Measurements from ENCODE around the gene TRAK1. TPM values are rescaled to one million over a fixed set of nuclear protein-coding genes. Genes with fewer than 3 reads are reported as not detected.
A peak's percentile ranks its signal among the peaks of the same experiment; 100 is the strongest.

Gene TRAK1
- total and polyA plus RNA-seq, 2 of the 4 experiments (the other 2 are of a cell fraction): 25.6 to 28.1 TPM

DNA sequence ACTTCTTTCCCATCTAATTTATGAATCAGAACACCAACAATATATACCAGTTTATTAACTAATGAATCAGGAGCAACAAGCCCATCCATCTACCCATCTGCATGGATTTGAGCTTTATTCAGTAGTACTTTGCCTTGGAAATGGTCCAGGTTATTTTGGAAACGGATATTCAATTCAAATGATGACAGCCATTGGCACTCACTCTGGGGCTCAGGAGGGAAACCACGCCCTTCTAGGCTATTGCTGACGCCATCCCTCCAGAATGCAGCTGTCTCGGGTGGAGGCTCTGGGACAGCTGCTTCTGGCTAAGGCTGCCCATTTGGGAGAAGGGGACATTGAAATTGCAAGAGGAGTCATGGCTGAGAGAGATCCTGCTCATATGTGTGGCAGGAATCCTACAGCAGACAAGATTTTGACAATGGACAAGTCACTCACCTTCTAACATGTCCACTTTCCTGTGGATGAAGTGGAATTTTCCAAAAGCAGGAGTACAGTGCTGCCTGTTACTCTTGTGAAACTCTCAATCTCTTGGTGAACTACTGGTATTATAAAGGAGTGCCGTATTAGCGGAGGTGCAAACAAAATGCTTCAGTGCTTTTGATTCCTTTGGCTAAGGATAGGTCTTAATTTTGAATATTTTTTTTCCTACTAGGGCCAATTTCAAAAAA lies 29.3 kb upstream of the TRAK1 start:
- H3K79me1 ChIP-seq (ENCODE audit: low read depth in 1 of 2, low read length in 2 of 2): peaks cover 30 to 70% of the 10 kb centered on the region in 2 experiments; a peak in 3 of 4 replicates
- peaks cover 13% of the 10 kb centered on the region for H3K4me1 ChIP-seq (ENCODE audit: control insufficient read depth, insufficient read depth, low read length)
- peak overlapping the region; percentile 93 for H2BK5ac ChIP-seq (ENCODE audit: low read depth, low read length, poor library complexity, severe bottlenecking)
- WGBS, 2 experiments (ENCODE audit: extremely low coverage in 2 of 2, insufficient read length in 1 of 2): 0% methylated on average over 3 of the region's 6 CpGs; no CpG with 5 or more reads in 1 of the 2 experiments
- BruUV-seq (replicated peaks): no TSS peak
- peak overlapping the region; percentile 25; the same call in 1 of the 2 replicates for H3K18ac ChIP-seq (ENCODE audit: low read depth, low read length)
- peak overlapping the region; percentile 14 to 96; a peak in 2 of 4 replicates for H4K8ac ChIP-seq (ENCODE audit: low read depth in 2 of 2, low read length in 2 of 2)
- H3K27ac ChIP-seq (ENCODE audit: insufficient read depth, low read length): peak overlapping the region; percentile 45; the same call in 1 of the 2 replicates
- H2BK120ac ChIP-seq (ENCODE audit: low read depth, low read length): peak overlapping the region; percentile 93
- H3K9me1 ChIP-seq (ENCODE audit: insufficient read depth, low read length): peaks cover 33% of the 10 kb centered on the region
- H2AK5ac ChIP-seq (ENCODE audit: low read depth, low read length): peak overlapping the region; percentile 84
- H3K36me3 ChIP-seq (ENCODE audit: control insufficient read depth, insufficient read depth, low read length): no peaks in the 10 kb centered on the region
- CTCF ChIA-PET: interaction anchor here (0.6 to 1.1 kb wide), 2 partner anchors 38 to 43 kb away, joined by 3 read pairs; no protein-coding TSS in a partner anchor
- peak overlapping the region; percentile 56 for H2AFZ ChIP-seq (replicated peaks; ENCODE audit: low read length, poor library complexity)
- ATAC-seq (ENCODE audit: low read depth) (peak; percentile 93), DNase-seq (peak; percentile 90)
- peak overlapping the region; percentile 91 for H2BK15ac ChIP-seq (ENCODE audit: low read depth, low read length)
- H3K4me3 ChIP-seq (ENCODE audit: insufficient read depth, low read depth, low read length): no peak overlapping the region
- H4K5ac ChIP-seq (ENCODE audit: low read depth, low read length): peak overlapping the region; percentile 28; the same call in 1 of the 2 replicates
- in situ Hi-C loops (cut with MboI; ENCODE audit: low sequenced_read_pairs) (no loop called here), intact Hi-C loops (cut with micrococcal nuclease) (loop anchor here (2.0 kb wide), 1 partner anchor 25 kb away; no protein-coding TSS in a partner anchor), dilution Hi-C loops (cut with HindIII; ENCODE audit: low sequenced_read_pairs, unreplicated experiment) (no loop called here)
- peak overlapping the region; percentile 97 for H4K91ac ChIP-seq (ENCODE audit: insufficient read depth, low read depth, low read length)
- H3K9ac ChIP-seq (ENCODE audit: low read depth, low read length): no peak overlapping the region
- H2AK9ac ChIP-seq (replicated peaks; ENCODE audit: low read depth, low read length, poor library complexity): peak overlapping the region; percentile 87
- peak overlapping the region; percentile 95 for H3K4ac ChIP-seq (ENCODE audit: low read depth, low read length)
- POLR2A ChIA-PET (ENCODE audit: unreplicated experiment): no interaction called here
- no peaks in the 10 kb centered on the region for H4K20me1 ChIP-seq (ENCODE audit: insufficient read depth, low read length)
- H3K4me2 ChIP-seq (ENCODE audit: low read depth, low read length): peak overlapping the region; percentile 27; the same call in 1 of the 2 replicates
- H2BK20ac ChIP-seq (ENCODE audit: low read depth, low read length): peak overlapping the region; percentile 95
- peak overlapping the region; percentile 78 for H3K23ac ChIP-seq (ENCODE audit: low read depth, low read length)
- peak overlapping the region; percentile 90 for H3K14ac ChIP-seq (replicated peaks; ENCODE audit: low read depth, low read length)
- no peaks in the 10 kb centered on the region for H3K9me3 ChIP-seq (ENCODE audit: control insufficient read depth, insufficient read depth, low read length)
- TF ChIP-seq RFX5 (IDR thresholded peaks at IDR 0.05; ENCODE audit: low read depth, low read length): no peak
- TF ChIP-seq CEBPB (IDR thresholded peaks at IDR 0.05; ENCODE audit: low read depth, low read length): peak; percentile 14; the same call in 1 of the 2 replicates
- TF ChIP-seq MAZ (IDR thresholded peaks at IDR 0.05; ENCODE audit: borderline replicate concordance, low read depth, low read length): no peak
- TF ChIP-seq CHD1 (IDR thresholded peaks at IDR 0.05; ENCODE audit: low read depth, low read length): no peak
- TF ChIP-seq, protein P1, sequence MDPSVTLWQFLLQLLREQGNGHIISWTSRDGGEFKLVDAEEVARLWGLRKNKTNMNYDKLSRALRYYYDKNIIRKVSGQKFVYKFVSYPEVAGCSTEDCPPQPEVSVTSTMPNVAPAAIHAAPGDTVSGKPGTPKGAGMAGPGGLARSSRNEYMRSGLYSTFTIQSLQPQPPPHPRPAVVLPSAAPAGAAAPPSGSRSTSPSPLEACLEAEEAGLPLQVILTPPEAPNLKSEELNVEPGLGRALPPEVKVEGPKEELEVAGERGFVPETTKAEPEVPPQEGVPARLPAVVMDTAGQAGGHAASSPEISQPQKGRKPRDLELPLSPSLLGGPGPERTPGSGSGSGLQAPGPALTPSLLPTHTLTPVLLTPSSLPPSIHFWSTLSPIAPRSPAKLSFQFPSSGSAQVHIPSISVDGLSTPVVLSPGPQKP (IDR thresholded peaks at IDR 0.05; ENCODE audit: borderline replicate concordance, low read depth, low read length): no peak
- no peaks in the 10 kb centered on the region for H3K27me3 ChIP-seq (ENCODE audit: control insufficient read depth, insufficient read depth, low read length)
- H3K56ac ChIP-seq (ENCODE audit: extremely low read depth, insufficient read depth, low read length): peak overlapping the region; percentile 65
